ENCODE measurements around the gene OLIG1. TPM values are rescaled to one million over a fixed set of nuclear protein-coding genes. Genes with fewer than 3 reads are reported as not detected.

Gene OLIG1
- total RNA-seq, 1 donor from 2014 or later = not detected

GRCh38 chr21:33039536-33039935, 30.4 kb upstream of the OLIG1 start:
- Mint-ChIP-seq H3K4me3 (no peak overlapping the region), H3K4me1 (peaks cover 18% of the 10 kb centered on the region), H3K36me3 (no peaks in the 10 kb centered on the region), H3K27ac (no peak overlapping the region), H3K9me3 (no peaks in the 10 kb centered on the region), H3K27me3 (ENCODE audit: low read depth) (peaks cover 88% of the 10 kb centered on the region)
- TF ChIP-seq CTCF (IDR thresholded peaks at IDR 0.05; ENCODE audit: unreplicated experiment) = no peak
- DNase-seq (ENCODE audit: low spot score in 2 of 2, unreplicated experiment in 2 of 2) = no peak

- Mint-ChIP-seq H3K4me1 (peaks cover 18% of the 10 kb centered on the region), H3K27ac (no peak overlapping the region), H3K36me3 (no peaks in the 10 kb centered on the region), H3K27me3 (ENCODE audit: low read depth) (peaks cover 87% of the 10 kb centered on the region), H3K9me3 (no peaks in the 10 kb centered on the region), H3K4me3 (no peak overlapping the region)
- TF ChIP-seq CTCF (IDR thresholded peaks at IDR 0.05; ENCODE audit: unreplicated experiment) = no peak
- no peak for DNase-seq (ENCODE audit: low spot score in 2 of 2, unreplicated experiment in 2 of 2)
Observed at GRCh38 chr21:33040215-33040614, 29.7 kb upstream of the OLIG1 start.

- Mint-ChIP-seq H3K27me3 (ENCODE audit: low read depth) (peaks cover 87% of the 10 kb centered on the region), H3K36me3 (no peaks in the 10 kb centered on the region)
Observed at GRCh38 chr21:33041981-33042380, 28.0 kb upstream of the OLIG1 start.

GRCh38 chr21:33042812-33043211, 27.1 kb upstream of the OLIG1 start:
- Mint-ChIP-seq H3K36me3 (no peaks in the 10 kb centered on the region), H3K27me3 (ENCODE audit: low read depth) (peaks cover 87% of the 10 kb centered on the region), H3K4me1 (peaks cover 18% of the 10 kb centered on the region), H3K9me3 (no peaks in the 10 kb centered on the region), H3K4me3 (no peak overlapping the region), H3K27ac (peak overlapping the region; percentile 5)
- TF ChIP-seq CTCF (IDR thresholded peaks at IDR 0.05; ENCODE audit: unreplicated experiment) = no peak
- no peak for DNase-seq (ENCODE audit: low spot score in 2 of 2, unreplicated experiment in 2 of 2)

More at GRCh38 chr21:33041981-33042380, 28.0 kb upstream of the OLIG1 start:
- no peak for DNase-seq (ENCODE audit: low spot score in 2 of 2, unreplicated experiment in 2 of 2)
- Mint-ChIP-seq H3K4me3 (no peak overlapping the region), H3K4me1 (peaks cover 18% of the 10 kb centered on the region), H3K9me3 (no peaks in the 10 kb centered on the region), H3K27ac (no peak overlapping the region)
- TF ChIP-seq CTCF (IDR thresholded peaks at IDR 0.05; ENCODE audit: unreplicated experiment) = no peak

GRCh38 chr21:33046455-33046854, 23.5 kb upstream of the OLIG1 start:
- Mint-ChIP-seq H3K27me3 (ENCODE audit: low read depth) (peaks cover 85% of the 10 kb centered on the region), H3K4me3 (no peak overlapping the region), H3K9me3 (no peaks in the 10 kb centered on the region), H3K4me1 (peaks cover 18% of the 10 kb centered on the region), H3K27ac (no peak overlapping the region), H3K36me3 (no peaks in the 10 kb centered on the region)
- TF ChIP-seq CTCF (IDR thresholded peaks at IDR 0.05; ENCODE audit: unreplicated experiment) = no peak
- DNase-seq (ENCODE audit: low spot score in 2 of 2, unreplicated experiment in 2 of 2) = no peak

GRCh38 chr21:33047231-33047630, 22.7 kb upstream of the OLIG1 start:
- Mint-ChIP-seq H3K27me3 (ENCODE audit: low read depth) (peaks cover 85% of the 10 kb centered on the region), H3K9me3 (no peaks in the 10 kb centered on the region), H3K27ac (no peak overlapping the region), H3K36me3 (no peaks in the 10 kb centered on the region), H3K4me3 (no peak overlapping the region), H3K4me1 (peaks cover 14% of the 10 kb centered on the region)
- no peak for DNase-seq (ENCODE audit: low spot score in 2 of 2, unreplicated experiment in 2 of 2)
- TF ChIP-seq CTCF (IDR thresholded peaks at IDR 0.05; ENCODE audit: unreplicated experiment) = no peak

Measured in mesothelial cell of epicardium (in vitro differentiated cells).